Ascending aorta (tissue), 2 donors: Measurements from ENCODE around the gene PCYT2. TPM values are rescaled to one million over a fixed set of nuclear protein-coding genes. Genes with fewer than 3 reads are reported as not detected.

ENCODE experiments used
- DNase-seq, 2 donors: peaks; one replicate each; pipeline ENCODE4 v3.0.0-alpha.2; 2019; ENCODE audit warnings: low spot score in 2 of 2
- H3K27ac ChIP-seq, 2 donors: fragments of 200-600 bp; sonication (generic); one replicate each; pipeline ENCODE4 v1.5.1; 2016 to 2017; ENCODE audit warnings: mild to moderate bottlenecking in 1 of 2
- H3K27me3 ChIP-seq: fragments of 200-600 bp; sonication (generic); one replicate; pipeline ENCODE4 v1.5.1; 2017
- H3K36me3 ChIP-seq, 2 donors: fragments of 200-600 bp; sonication (generic); one replicate each; pipeline ENCODE4 v1.5.1; 2016
- H3K4me1 ChIP-seq, 2 donors: fragments of 200-600 bp; sonication (generic); one replicate each; pipeline ENCODE4 v1.5.1; 2016 to 2017; ENCODE audit warnings: mild to moderate bottlenecking in 1 of 2
- H3K4me3 ChIP-seq, 2 donors: fragments of 200-600 bp; sonication (generic); one replicate each; pipeline ENCODE4 v1.5.1; 2016 to 2017; ENCODE audit warnings: mild to moderate bottlenecking in 1 of 2
- H3K9me3 ChIP-seq, 2 donors: fragments of 200-600 bp; sonication (generic); one replicate each; pipeline ENCODE4 v1.5.1; 2016
- intact Hi-C: fragments of 100-400 bp; cut with DNase I; formaldehyde crosslinking; loops from one replicate; pipeline ENCODE4 v1.15.1; 2023
- total RNA-seq: library from RNA; depleted of rRNA; stranded (reverse); fragments of >200 nt; gene quantifications from one replicate; pipeline ENCODE4 v1.1.0, GENCODE V29; 2016
- TF ChIP-seq, protein P1 (sequence below), 3 experiments: fragments of 200-600 bp in 2 of 3; fragments of 450-650 bp in 1 of 3; sonication (generic) in 2 of 3; IDR thresholded peaks; one replicate each; pipeline ENCODE4 v1.5.1; 2016 to 2019; ENCODE audit warnings: antibody characterized with exemption in 3 of 3, mild to moderate bottlenecking in 1 of 3, moderate library complexity in 1 of 3

The PCYT2 gene
- total RNA-seq, 1 donor from 2014 or later = 81.1 TPM

DNA sequence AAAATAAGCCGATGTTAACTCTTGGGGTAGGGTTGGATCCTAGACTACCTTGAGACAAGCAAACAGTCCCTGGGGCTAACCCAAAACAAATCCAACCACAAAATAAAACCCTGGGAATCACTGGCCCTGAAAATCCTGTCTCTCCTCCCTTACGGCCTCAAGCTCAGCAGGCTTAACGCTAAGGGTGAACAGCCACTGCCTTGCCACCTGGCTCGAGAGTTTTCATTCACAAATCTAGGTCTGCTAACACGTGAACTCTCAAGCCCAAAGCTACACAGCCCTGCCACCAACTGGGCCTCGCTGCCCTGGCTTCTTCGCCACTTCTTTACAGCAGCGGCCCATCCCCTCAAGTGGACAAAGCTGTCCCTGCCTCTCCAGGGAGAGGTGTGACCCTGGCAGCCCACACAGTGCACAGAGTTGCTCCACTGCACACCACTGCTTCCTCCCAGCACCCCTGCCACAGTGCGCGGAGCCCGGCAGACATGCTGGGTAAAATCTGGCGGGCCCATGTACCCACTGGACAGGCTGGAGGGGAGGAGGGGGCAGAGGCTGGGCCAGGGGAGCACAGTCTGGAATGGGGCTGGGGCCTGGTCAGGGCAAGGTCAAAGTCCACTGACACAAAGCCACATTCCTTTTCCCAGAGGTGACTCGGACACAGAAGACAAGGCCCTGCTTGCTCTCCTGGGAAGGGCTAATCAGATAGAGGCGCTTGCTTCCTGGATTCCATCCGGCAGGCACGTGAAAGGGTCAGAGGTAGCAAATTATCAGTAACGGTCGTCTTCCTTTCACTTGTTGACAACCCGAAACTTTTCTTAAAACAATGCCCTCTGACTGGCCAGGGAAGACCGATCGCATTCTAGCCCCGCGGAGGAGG is 996 bp downstream of the PCYT2 start:
- TF ChIP-seq, protein P1, sequence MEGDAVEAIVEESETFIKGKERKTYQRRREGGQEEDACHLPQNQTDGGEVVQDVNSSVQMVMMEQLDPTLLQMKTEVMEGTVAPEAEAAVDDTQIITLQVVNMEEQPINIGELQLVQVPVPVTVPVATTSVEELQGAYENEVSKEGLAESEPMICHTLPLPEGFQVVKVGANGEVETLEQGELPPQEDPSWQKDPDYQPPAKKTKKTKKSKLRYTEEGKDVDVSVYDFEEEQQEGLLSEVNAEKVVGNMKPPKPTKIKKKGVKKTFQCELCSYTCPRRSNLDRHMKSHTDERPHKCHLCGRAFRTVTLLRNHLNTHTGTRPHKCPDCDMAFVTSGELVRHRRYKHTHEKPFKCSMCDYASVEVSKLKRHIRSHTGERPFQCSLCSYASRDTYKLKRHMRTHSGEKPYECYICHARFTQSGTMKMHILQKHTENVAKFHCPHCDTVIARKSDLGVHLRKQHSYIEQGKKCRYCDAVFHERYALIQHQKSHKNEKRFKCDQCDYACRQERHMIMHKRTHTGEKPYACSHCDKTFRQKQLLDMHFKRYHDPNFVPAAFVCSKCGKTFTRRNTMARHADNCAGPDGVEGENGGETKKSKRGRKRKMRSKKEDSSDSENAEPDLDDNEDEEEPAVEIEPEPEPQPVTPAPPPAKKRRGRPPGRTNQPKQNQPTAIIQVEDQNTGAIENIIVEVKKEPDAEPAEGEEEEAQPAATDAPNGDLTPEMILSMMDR (IDR thresholded peaks at IDR 0.05) = no peak
- Histone ChIP-seq H3K36me3 (peaks cover 23 to 57% of the 10 kb centered on the region in 2 donors), H3K4me1 (peaks cover 2 to 10% of the 10 kb centered on the region in 2 donors), H3K4me3 (peak overlapping the region; percentile 88 to 89), H3K27ac (no peak overlapping the region), H3K27me3 (no peaks in the 10 kb centered on the region), H3K9me3 (no peaks in the 10 kb centered on the region)
- intact Hi-C loops = loop anchor here (1.0 to 5.0 kb wide), 3 partner anchors 17 to 112 kb away; partner anchors contain the start of genes CENPX, LRRC45 and MAFG
- no peak for DNase-seq

DNA sequence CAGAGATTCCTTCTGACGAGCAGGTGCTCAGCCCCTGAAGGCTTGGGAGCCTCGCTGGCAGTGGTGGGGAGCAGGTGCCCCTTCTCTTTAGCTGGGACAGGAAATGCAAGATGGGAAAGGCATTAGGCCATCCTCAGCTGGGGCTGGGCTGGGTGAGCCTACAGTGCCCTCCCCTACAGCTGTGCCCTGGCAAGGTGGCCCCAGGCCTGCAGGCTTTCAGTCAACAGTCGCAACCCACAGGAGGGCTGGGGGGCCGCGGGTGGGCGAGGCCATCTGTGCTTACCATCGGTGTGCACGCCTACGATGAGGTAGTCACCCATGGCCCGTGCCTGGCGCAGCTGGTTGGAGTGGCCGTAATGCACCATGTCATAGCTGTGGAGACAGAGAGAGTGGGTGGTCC is 2.0 kb downstream of the PCYT2 start:
- peaks cover 14 to 53% of the 10 kb centered on the region in 2 donors for H3K36me3 ChIP-seq
- intact Hi-C loops = no loop called here
- TF ChIP-seq, protein P1 (IDR thresholded peaks at IDR 0.05) = no peak
- no peaks in the 10 kb centered on the region for H3K27me3 ChIP-seq
- no peaks in the 10 kb centered on the region for H3K9me3 ChIP-seq
- peaks cover 2 to 10% of the 10 kb centered on the region in 2 donors for H3K4me1 ChIP-seq
- DNase-seq = no peak
- H3K4me3 ChIP-seq = no peak overlapping the region
- H3K27ac ChIP-seq = no peak overlapping the region

DNA sequence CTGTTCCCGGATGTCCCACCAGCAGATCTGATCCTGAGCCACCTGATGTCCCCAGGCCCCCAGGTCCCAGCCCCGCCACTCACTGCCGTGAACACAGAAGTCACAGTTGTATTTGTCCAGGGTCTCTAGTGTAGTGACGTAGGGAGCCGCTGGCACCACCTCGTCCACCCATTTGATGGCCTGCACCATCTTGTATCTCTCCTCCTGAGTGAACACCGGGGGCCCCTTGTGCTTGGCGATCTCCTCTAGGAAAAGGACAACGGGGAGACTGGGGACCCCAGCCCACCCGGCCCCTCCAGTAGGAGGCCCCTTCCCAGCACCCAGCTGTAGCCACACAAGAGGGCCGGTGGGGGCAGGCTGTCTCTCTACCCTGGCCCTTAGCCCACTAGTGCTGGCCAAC is 2.4 kb downstream of the PCYT2 start:
- Histone ChIP-seq H3K27ac (no peak overlapping the region), H3K9me3 (no peaks in the 10 kb centered on the region), H3K4me1 (peaks cover 2 to 10% of the 10 kb centered on the region in 2 donors), H3K36me3 (peaks cover 9 to 48% of the 10 kb centered on the region in 2 donors), H3K4me3 (no peak overlapping the region), H3K27me3 (no peaks in the 10 kb centered on the region)
- TF ChIP-seq, protein P1 (IDR thresholded peaks at IDR 0.05) = no peak
- DNase-seq = no peak
- intact Hi-C loops = no loop called here

DNA sequence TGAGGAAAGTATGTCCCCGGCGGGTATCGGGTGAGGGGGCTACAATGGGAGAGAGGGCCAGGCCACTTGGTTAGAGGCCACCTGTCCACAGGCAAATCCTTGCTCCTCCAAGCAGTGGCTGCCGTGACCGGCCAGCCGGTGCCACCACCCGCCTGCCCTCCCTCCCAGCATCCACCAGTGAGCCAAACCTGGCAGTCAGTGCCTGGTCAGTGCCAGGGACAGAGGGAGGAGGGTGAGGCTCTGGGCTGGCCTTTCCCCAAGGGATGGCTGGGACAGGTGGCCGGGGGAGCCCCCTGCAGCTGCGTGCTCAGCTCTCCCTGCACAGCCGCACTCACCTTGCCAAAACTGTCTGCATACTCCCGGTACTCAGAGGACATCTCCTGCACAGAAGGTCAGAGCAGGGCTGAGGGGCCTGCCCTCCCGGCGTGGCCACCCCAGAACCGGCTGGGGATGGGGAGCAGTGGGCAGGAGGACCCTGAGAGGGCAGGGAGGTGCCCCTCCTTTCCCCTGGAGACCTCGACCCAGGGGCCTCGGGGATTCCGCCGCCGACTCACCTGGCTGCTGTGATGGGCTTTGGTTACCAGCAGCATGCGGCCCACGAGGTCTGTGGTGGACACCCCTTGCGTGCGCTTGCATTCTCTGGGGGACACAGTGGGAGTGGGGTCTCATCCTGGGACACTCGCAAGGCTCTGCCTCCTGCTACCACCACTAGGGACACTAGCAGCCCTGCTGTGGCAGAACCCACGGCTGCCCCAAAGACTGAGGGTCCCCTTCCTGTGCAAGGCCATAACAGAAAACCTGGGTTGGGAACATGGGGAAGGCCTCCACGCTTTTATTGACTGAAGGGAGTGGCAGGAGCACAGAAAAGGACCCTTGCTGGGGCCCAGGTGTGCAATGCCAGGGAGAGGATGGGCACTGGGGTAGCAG is 3.7 kb downstream of the PCYT2 start:
- peaks cover 6 to 35% of the 10 kb centered on the region in 2 donors for H3K36me3 ChIP-seq
- no peaks in the 10 kb centered on the region for H3K27me3 ChIP-seq
- no peak overlapping the region for H3K27ac ChIP-seq
- no peaks in the 10 kb centered on the region for H3K9me3 ChIP-seq
- H3K4me3 ChIP-seq = no peak overlapping the region
- intact Hi-C loops = no loop called here
- TF ChIP-seq, protein P1 (IDR thresholded peaks at IDR 0.05) = no peak
- H3K4me1 ChIP-seq = peaks cover 4 to 12% of the 10 kb centered on the region in 2 donors
- DNase-seq = no peak

DNA sequence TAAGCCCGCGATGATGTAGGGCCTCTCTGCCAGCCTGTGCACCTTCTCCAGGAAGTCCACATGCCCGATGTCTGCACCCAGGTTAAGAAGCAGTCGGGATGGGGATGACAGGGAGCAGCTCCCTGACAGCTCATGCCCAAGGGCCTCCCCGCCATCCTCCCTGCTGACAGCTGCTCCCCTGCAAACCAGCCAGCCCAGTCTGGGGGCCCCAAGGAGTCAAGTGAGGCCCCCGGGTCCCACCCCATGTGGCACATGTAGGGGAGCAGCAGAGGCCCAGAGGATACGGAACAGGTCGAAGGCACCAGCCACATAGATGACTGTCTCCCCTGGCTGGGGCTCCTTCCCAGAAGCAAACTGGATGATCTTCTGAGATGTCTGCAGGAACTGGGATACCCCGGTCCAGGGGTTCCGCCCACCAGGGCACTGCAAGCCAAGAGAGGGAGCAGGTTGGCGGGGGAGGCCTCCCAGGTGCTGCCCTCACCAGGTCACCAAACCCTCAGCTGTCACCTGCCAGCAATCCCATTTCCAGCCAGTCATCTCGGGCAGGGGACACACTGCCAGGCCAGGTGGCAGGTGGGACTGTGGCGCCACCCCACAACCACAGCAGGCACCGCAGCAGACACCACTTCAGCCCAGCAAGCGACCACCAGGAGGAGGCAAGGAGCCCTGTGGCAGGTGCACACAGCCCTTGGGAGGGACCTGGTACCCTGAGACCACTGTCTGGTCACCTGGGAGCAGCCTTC is 4.6 kb downstream of the PCYT2 start:
- Histone ChIP-seq H3K4me1 (peaks cover 11 to 14% of the 10 kb centered on the region in 2 donors), H3K4me3 (no peak overlapping the region), H3K36me3 (peaks cover 4 to 31% of the 10 kb centered on the region in 2 donors), H3K9me3 (no peaks in the 10 kb centered on the region), H3K27me3 (no peaks in the 10 kb centered on the region), H3K27ac (no peak overlapping the region)
- TF ChIP-seq, protein P1 (IDR thresholded peaks at IDR 0.05) = no peak
- no peak for DNase-seq
- intact Hi-C loops = no loop called here
